22Rv1 (cell line): ENCODE measurements around the gene STKLD1.
"Not testable (repeated sequence)": the region's sequence is repeated elsewhere in the genome, so short reads cannot be mapped to it uniquely, and the experiment has no call there.

Experiments used
- ZFX ChIP-seq: fragments of 450-650 bp; IDR thresholded peaks from 2 replicates; pipeline ENCODE4 v1.6.1; 2017; ENCODE audit warnings: antibody characterized with exemption, borderline replicate concordance
- TF ChIP-seq, protein P1 (sequence below): fragments of 450-650 bp; IDR thresholded peaks from 2 replicates; pipeline ENCODE4 v1.5.1; 2017; ENCODE audit warnings: mild to moderate bottlenecking

DNA sequence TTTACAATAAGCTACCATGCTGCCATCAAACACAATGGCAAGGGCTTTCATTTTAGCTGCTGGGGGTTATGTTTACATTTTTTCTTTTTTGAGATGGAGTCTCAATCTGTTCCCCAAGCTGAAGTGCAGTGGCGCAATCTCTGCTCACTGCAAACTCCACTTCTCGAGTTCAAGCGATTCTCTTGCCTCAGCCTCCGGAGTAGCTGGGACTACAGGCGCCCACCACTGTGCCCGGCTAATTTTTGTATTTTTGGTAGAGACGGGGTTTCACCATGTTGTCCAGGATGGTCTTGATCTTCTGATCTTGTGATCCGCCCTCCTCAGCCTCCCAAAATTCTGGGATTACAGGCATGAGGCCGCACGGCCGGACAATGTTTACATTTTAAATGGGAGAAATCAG lies 41.3 kb upstream of the STKLD1 start:
- TF ChIP-seq, protein P1, sequence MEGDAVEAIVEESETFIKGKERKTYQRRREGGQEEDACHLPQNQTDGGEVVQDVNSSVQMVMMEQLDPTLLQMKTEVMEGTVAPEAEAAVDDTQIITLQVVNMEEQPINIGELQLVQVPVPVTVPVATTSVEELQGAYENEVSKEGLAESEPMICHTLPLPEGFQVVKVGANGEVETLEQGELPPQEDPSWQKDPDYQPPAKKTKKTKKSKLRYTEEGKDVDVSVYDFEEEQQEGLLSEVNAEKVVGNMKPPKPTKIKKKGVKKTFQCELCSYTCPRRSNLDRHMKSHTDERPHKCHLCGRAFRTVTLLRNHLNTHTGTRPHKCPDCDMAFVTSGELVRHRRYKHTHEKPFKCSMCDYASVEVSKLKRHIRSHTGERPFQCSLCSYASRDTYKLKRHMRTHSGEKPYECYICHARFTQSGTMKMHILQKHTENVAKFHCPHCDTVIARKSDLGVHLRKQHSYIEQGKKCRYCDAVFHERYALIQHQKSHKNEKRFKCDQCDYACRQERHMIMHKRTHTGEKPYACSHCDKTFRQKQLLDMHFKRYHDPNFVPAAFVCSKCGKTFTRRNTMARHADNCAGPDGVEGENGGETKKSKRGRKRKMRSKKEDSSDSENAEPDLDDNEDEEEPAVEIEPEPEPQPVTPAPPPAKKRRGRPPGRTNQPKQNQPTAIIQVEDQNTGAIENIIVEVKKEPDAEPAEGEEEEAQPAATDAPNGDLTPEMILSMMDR: not testable (repeated sequence)
- not testable (repeated sequence) for TF ChIP-seq ZFX
